Pulmonary artery endothelial cell (primary cell): ENCODE measurements around the gene LYPD4. TPM values are rescaled to one million over a fixed set of nuclear protein-coding genes. Genes with fewer than 3 reads are reported as not detected.
A peak's percentile ranks its signal among the peaks of the same experiment; 100 is the strongest.
"Not testable (repeated sequence)": the region's sequence is repeated elsewhere in the genome, so short reads cannot be mapped to it uniquely, and the experiment has no call there.

Experiments
- DNase-seq: peaks from one replicate; pipeline ENCODE4 v3.0.0-alpha.2; 2011; ENCODE audit warnings: low read depth, low spot score
- total RNA-seq: library from RNA; depleted of rRNA; stranded (reverse); fragments of >200 nt; gene quantifications from 2 replicates; pipeline ENCODE4 v1.2.3, GENCODE V29; 2014

Gene LYPD4
- total RNA-seq: not detected in 2 replicates

GRCh38 chr19:41844601-41845000 is at the start of gene LYPD4:
Gene LYPD4, minus strand, starts transcription at chr19:41844683. Its CDS starts 5,398 bp downstream, at chr19:41839285.
- no peak for DNase-seq

GRCh38 chr19:41893899-41894298 is 49.4 kb upstream of the LYPD4 start:
- DNase-seq: no peak

GRCh38 chr19:41892173-41892902 is 47.9 kb upstream of the LYPD4 start:
- no peak for DNase-seq

- DNase-seq: no peak
Observed at GRCh38 chr19:41890936-41891335, 46.5 kb upstream of the LYPD4 start.

- DNase-seq: no peak
Observed at GRCh38 chr19:41889896-41890295, 45.4 kb upstream of the LYPD4 start.

GRCh38 chr19:41888926-41889325 is 44.4 kb upstream of the LYPD4 start:
- no peak for DNase-seq

GRCh38 chr19:41887711-41888382 is 43.4 kb upstream of the LYPD4 start:
- DNase-seq: no peak

GRCh38 chr19:41886761-41887710 is 42.6 kb upstream of the LYPD4 start:
- no peak for DNase-seq

GRCh38 chr19:41883821-41884733 is 39.6 kb upstream of the LYPD4 start:
- peak; percentile 86 for DNase-seq

- no peak for DNase-seq
Observed at GRCh38 chr19:41883463-41883820, 39.0 kb upstream of the LYPD4 start.

- no peak for DNase-seq
Observed at GRCh38 chr19:41882568-41883462, 38.3 kb upstream of the LYPD4 start, which contains the start of gene ARHGEF1. Gene ARHGEF1, plus strand, starts transcription at chr19:41883184. Its CDS starts 4,899 bp downstream, at chr19:41888083.

GRCh38 chr19:41880329-41880708 is 35.8 kb upstream of the LYPD4 start:
- DNase-seq: no peak

GRCh38 chr19:41879670-41880328 is 35.3 kb upstream of the LYPD4 start:
- DNase-seq: no peak

GRCh38 chr19:41879080-41879479 is 34.6 kb upstream of the LYPD4 start:
- DNase-seq: no peak

GRCh38 chr19:41877916-41878905 is 33.7 kb upstream of the LYPD4 start:
- DNase-seq: no peak

- DNase-seq: no peak
Observed at GRCh38 chr19:41876847-41877832, 32.7 kb upstream of the LYPD4 start, which contains the start of gene CD79A. Gene CD79A, plus strand, starts transcription at chr19:41877279. Its CDS starts 26 bp downstream, at chr19:41877305.

GRCh38 chr19:41875973-41876372 is 31.5 kb upstream of the LYPD4 start:
- DNase-seq: not testable (repeated sequence)
